C4-2B (cell line): ENCODE data around the gene RGS19.

Experiments used
- CTCF ChIP-seq: fragments of 450-650 bp; conservative IDR thresholded peaks from 2 replicates; pipeline ENCODE4 v1.5.1; 2017; ENCODE audit warnings: mild to moderate bottlenecking
- ZFX ChIP-seq: fragments of 450-650 bp; IDR thresholded peaks from 2 replicates; pipeline ENCODE4 v1.6.1; 2017

GRCh38 chr20:64067005-64067632 is 12.2 kb downstream of the RGS19 start:
- TF ChIP-seq CTCF: no peak
- no peak for TF ChIP-seq ZFX
